ENCODE measurements around the gene KATNAL1. TPM values are rescaled to one million over a fixed set of nuclear protein-coding genes. Genes with fewer than 3 reads are reported as not detected.

The KATNAL1 gene
- total RNA-seq, 1 donor from 2014 or later, result 42.0 TPM

GRCh38 chr13:30163441-30163840 is 143.9 kb downstream of the KATNAL1 start:
- Mint-ChIP-seq H3K4me1 (ENCODE audit: low read depth, unreplicated experiment) (peaks cover 11% of the 10 kb centered on the region), H3K27ac (ENCODE audit: unreplicated experiment) (no peak overlapping the region), H3K27me3 (ENCODE audit: low read depth, unreplicated experiment) (peaks cover 13% of the 10 kb centered on the region), H3K9me3 (ENCODE audit: unreplicated experiment) (peaks cover 7% of the 10 kb centered on the region), H3K36me3 (ENCODE audit: low read depth, unreplicated experiment) (no peaks in the 10 kb centered on the region), H3K4me3 (ENCODE audit: unreplicated experiment) (no peak overlapping the region)
- no peak overlapping the region for H3K27ac ChIP-seq (ENCODE audit: low read depth, low read length)
- H3K9ac ChIP-seq (ENCODE audit: low read length), result no peak overlapping the region
- no peaks in the 10 kb centered on the region for H4K20me1 ChIP-seq (ENCODE audit: insufficient read depth, low read length)
- H3K27me3 ChIP-seq (ENCODE audit: insufficient read depth, low read length), result peaks cover 8% of the 10 kb centered on the region
- DNase-seq (ENCODE audit: low read depth) (no peak), FAIRE-seq (no peak)
- TF ChIP-seq EZH2 (IDR thresholded peaks at IDR 0.05; ENCODE audit: insufficient read depth, low read length), result no peak
- no peak for TF ChIP-seq CTCF (IDR thresholded peaks at IDR 0.05; ENCODE audit: insufficient read depth, low read depth, low read length)
- no peak overlapping the region for H3K4me2 ChIP-seq (ENCODE audit: low read length)
- H2AFZ ChIP-seq (ENCODE audit: low read depth, low read length), result no peak overlapping the region
- no peaks in the 10 kb centered on the region for H3K79me2 ChIP-seq (ENCODE audit: insufficient read depth, low read length)
- peaks cover 10% of the 10 kb centered on the region for H3K4me1 ChIP-seq (ENCODE audit: insufficient read depth, low read length)
- no peak overlapping the region for H3K4me3 ChIP-seq (ENCODE audit: insufficient read depth, low read depth, low read length)
- H3K9me3 ChIP-seq (ENCODE audit: insufficient read depth, low read depth, low read length), result no peaks in the 10 kb centered on the region
- H3K36me3 ChIP-seq (ENCODE audit: insufficient read depth, low read length), result no peaks in the 10 kb centered on the region

GRCh38 chr13:30159446-30159839 is 147.9 kb downstream of the KATNAL1 start:
- Histone ChIP-seq H3K4me3 (ENCODE audit: insufficient read depth, low read depth, low read length) (no peak overlapping the region), H2AFZ (ENCODE audit: low read depth, low read length) (no peak overlapping the region), H3K4me1 (ENCODE audit: insufficient read depth, low read length) (peaks cover 10% of the 10 kb centered on the region), H3K27ac (ENCODE audit: low read depth, low read length) (peak overlapping the region; percentile 48), H4K20me1 (ENCODE audit: insufficient read depth, low read length) (no peaks in the 10 kb centered on the region), H3K9ac (ENCODE audit: low read length) (peak overlapping the region; percentile 56), H3K9me3 (ENCODE audit: insufficient read depth, low read depth, low read length) (no peaks in the 10 kb centered on the region), H3K4me2 (ENCODE audit: low read length) (peak overlapping the region; percentile 44), H3K36me3 (ENCODE audit: insufficient read depth, low read length) (no peaks in the 10 kb centered on the region), H3K79me2 (ENCODE audit: insufficient read depth, low read length) (no peaks in the 10 kb centered on the region), H3K27me3 (ENCODE audit: insufficient read depth, low read length) (peaks cover 14% of the 10 kb centered on the region)
- Mint-ChIP-seq H3K27ac (ENCODE audit: unreplicated experiment) (peak overlapping the region; percentile 66), H3K9me3 (ENCODE audit: unreplicated experiment) (peaks cover 9% of the 10 kb centered on the region), H3K4me1 (ENCODE audit: low read depth, unreplicated experiment) (peaks cover 14% of the 10 kb centered on the region), H3K4me3 (ENCODE audit: unreplicated experiment) (no peak overlapping the region), H3K27me3 (ENCODE audit: low read depth, unreplicated experiment) (peaks cover 19% of the 10 kb centered on the region), H3K36me3 (ENCODE audit: low read depth, unreplicated experiment) (no peaks in the 10 kb centered on the region)
- TF ChIP-seq EZH2 (IDR thresholded peaks at IDR 0.05; ENCODE audit: insufficient read depth, low read length) (no peak), CTCF (IDR thresholded peaks at IDR 0.05; ENCODE audit: insufficient read depth, low read depth, low read length) (no peak)
- DNase-seq (ENCODE audit: low read depth), result peak; percentile 89
- FAIRE-seq, result peak; percentile 67

- H3K9me3 ChIP-seq (ENCODE audit: insufficient read depth, low read depth, low read length), result no peaks in the 10 kb centered on the region
- H3K27ac ChIP-seq (ENCODE audit: low read depth, low read length), result peak overlapping the region; percentile 48
- H3K4me1 ChIP-seq (ENCODE audit: insufficient read depth, low read length), result peaks cover 10% of the 10 kb centered on the region
- peak overlapping the region; percentile 44 for H3K4me2 ChIP-seq (ENCODE audit: low read length)
- Mint-ChIP-seq H3K36me3 (ENCODE audit: low read depth, unreplicated experiment) (no peaks in the 10 kb centered on the region), H3K4me3 (ENCODE audit: unreplicated experiment) (no peak overlapping the region), H3K4me1 (ENCODE audit: low read depth, unreplicated experiment) (peaks cover 14% of the 10 kb centered on the region), H3K9me3 (ENCODE audit: unreplicated experiment) (peaks cover 9% of the 10 kb centered on the region), H3K27ac (ENCODE audit: unreplicated experiment) (peak overlapping the region; percentile 66), H3K27me3 (ENCODE audit: low read depth, unreplicated experiment) (peaks cover 21% of the 10 kb centered on the region)
- peaks cover 9% of the 10 kb centered on the region for H3K27me3 ChIP-seq (ENCODE audit: insufficient read depth, low read length)
- no peaks in the 10 kb centered on the region for H4K20me1 ChIP-seq (ENCODE audit: insufficient read depth, low read length)
- H3K9ac ChIP-seq (ENCODE audit: low read length), result peak overlapping the region; percentile 56
- peak; percentile 83 for FAIRE-seq
- no peak overlapping the region for H3K4me3 ChIP-seq (ENCODE audit: insufficient read depth, low read depth, low read length)
- TF ChIP-seq CTCF (IDR thresholded peaks at IDR 0.05; ENCODE audit: insufficient read depth, low read depth, low read length) (peak; percentile 50), EZH2 (IDR thresholded peaks at IDR 0.05; ENCODE audit: insufficient read depth, low read length) (no peak)
- no peaks in the 10 kb centered on the region for H3K79me2 ChIP-seq (ENCODE audit: insufficient read depth, low read length)
- no peak overlapping the region for H2AFZ ChIP-seq (ENCODE audit: low read depth, low read length)
- DNase-seq (ENCODE audit: low read depth), result peak; percentile 84
- no peaks in the 10 kb centered on the region for H3K36me3 ChIP-seq (ENCODE audit: insufficient read depth, low read length)
These were observed 148.4 kb downstream of the KATNAL1 start for GRCh38 chr13:30158774-30159445.
